K562 (cell line): ENCODE results near the gene RNF207. TPM values are rescaled to one million over a fixed set of nuclear protein-coding genes. Genes with fewer than 3 reads are reported as not detected.

Experiments
- ATAC-seq: fragments of 200-7000 bp; cut with Tn5 transposase; 3 replicates; pipeline ENCODE4 v1.9.1; 2020; ENCODE audit warnings: moderate library complexity
- BruUV-seq: library from RNA; stranded (reverse); fragments of 400-500 nt; replicated peaks from 2 replicates; lab custom pipeline; 2021; lab: Mats Ljungman, UMichigan
- CTCF ChIA-PET: fragments of 300-600 bp; formaldehyde crosslinking; extraction: SDS; loops from one replicate; lab custom pipeline; 2021; ENCODE audit warnings: low intra/inter-chr PET ratio; lab: Yijun Ruan, JAX
- POLR2A ChIA-PET: fragments of 300-600, 350-650 bp; sonication (Branson Sonifier 250); formaldehyde crosslinking; extraction: SDS; loops from one replicate; lab custom pipeline; 2021; ENCODE audit warnings: antibody characterized with exemption, inconsistent platforms; lab: Yijun Ruan, JAX
- DNase-seq, 4 experiments: peaks; one replicate each; pipeline versions ENCODE4 v3.0.0 to v3.0.0-alpha.2; 2011 to 2018; ENCODE audit warnings: low spot score in 3 of 4, mixed read lengths in 3 of 4; ENCODE audit errors: extremely low read depth in 1 of 4
- FAIRE-seq: peaks from 2 replicates; lab custom pipeline; 2011; peaks lifted over from hg19 to GRCh38; lab: Jason Lieb, UNC
- H2AFZ ChIP-seq: 2 replicates; pipeline ENCODE4 v1.6.0; 2011; ENCODE audit warnings: low read depth, low read length, control low read depth, inconsistent platforms
- H3K27ac ChIP-seq: fragments of 200-600 bp; 3 replicates; pipeline ENCODE4 v1.8.0; 2011; ENCODE audit warnings: low read depth, mild to moderate bottlenecking, control low read depth, inconsistent platforms, low read length, moderate library complexity, mixed read lengths; ENCODE audit errors: extremely low read depth
- H3K27me3 ChIP-seq, 2 experiments: fragments of 300-600 bp in 1 of 2; 2 replicates in 1 of 2; 3 replicates in 1 of 2; pipeline versions ENCODE4 v1.6.0 to v1.8.0; 2011; ENCODE audit warnings: inconsistent platforms in 2 of 2, low read length in 2 of 2, mild to moderate bottlenecking in 1 of 2, mixed read lengths in 1 of 2, moderate library complexity in 1 of 2; ENCODE audit not compliant: control insufficient read depth in 2 of 2, insufficient read depth in 2 of 2
- H3K36me3 ChIP-seq: fragments of 300-600 bp; 3 replicates; pipeline ENCODE4 v1.8.0; 2011; ENCODE audit warnings: mild to moderate bottlenecking, low read length, inconsistent platforms; ENCODE audit not compliant: control insufficient read depth, insufficient read depth
- H3K4me1 ChIP-seq, 2 experiments: fragments of 200-600 bp in 1 of 2; replicated peaks in 1 of 2; 2 replicates in 1 of 2; 3 replicates in 1 of 2; pipeline versions ENCODE4 v1.5.1 to v1.8.0; 2011; ENCODE audit warnings: inconsistent platforms in 2 of 2, low read length in 2 of 2, mild to moderate bottlenecking in 1 of 2, mixed read lengths in 1 of 2, moderate library complexity in 1 of 2; ENCODE audit not compliant: control insufficient read depth in 2 of 2, insufficient read depth in 2 of 2
- H3K4me2 ChIP-seq: 2 replicates; pipeline ENCODE4 v1.6.1; 2011; ENCODE audit warnings: low read length, control low read depth, inconsistent platforms, mixed read lengths; ENCODE audit not compliant: insufficient read depth
- H3K4me3 ChIP-seq: fragments of 200-600 bp; sonication (generic), shearing (Covaris generic); 2 replicates; pipeline ENCODE4 v1.5.1; 2016; ENCODE audit warnings: control low read depth, inconsistent platforms
- H3K79me2 ChIP-seq: fragments of 200-600 bp; 3 replicates; pipeline ENCODE4 v1.8.0; 2011; ENCODE audit warnings: low read length, inconsistent platforms; ENCODE audit not compliant: control insufficient read depth, insufficient read depth
- H3K9ac ChIP-seq, 2 experiments: 2 replicates each; pipeline versions ENCODE4 v1.6.0 to v1.6.1; 2011; ENCODE audit warnings: low read depth in 2 of 2, low read length in 2 of 2, control low read depth in 1 of 2, inconsistent platforms in 1 of 2, mild to moderate bottlenecking in 1 of 2, mixed read lengths in 1 of 2; ENCODE audit not compliant: insufficient read depth in 1 of 2
- H3K9me1 ChIP-seq: one replicate; pipeline ENCODE4 v1.6.0; 2011; ENCODE audit warnings: inconsistent platforms, mild to moderate bottlenecking, low read length, moderate library complexity; ENCODE audit not compliant: control insufficient read depth, insufficient read depth
- H3K9me3 ChIP-seq: replicated peaks from 2 replicates; pipeline ENCODE4 v1.5.1; 2011; ENCODE audit warnings: low read depth, low read length, inconsistent platforms; ENCODE audit not compliant: control insufficient read depth, insufficient read depth
- H4K20me1 ChIP-seq: replicated peaks from 2 replicates; pipeline ENCODE4 v1.6.1; 2011; ENCODE audit warnings: low read length, inconsistent platforms, mixed read lengths; ENCODE audit not compliant: control insufficient read depth, insufficient read depth
- FOXP1 ChIP-seq: sonication (generic); formaldehyde crosslinking; IDR thresholded peaks from 2 replicates; pipeline ENCODE4 v1.8.0; 2022; ENCODE audit warnings: mild to moderate bottlenecking, missing genetic modification reagents
- HNRNPK ChIP-seq: fragments of 200-400 bp; formaldehyde crosslinking; IDR thresholded peaks from one replicate; pipeline ENCODE4 v1.6.1; 2018; ENCODE audit warnings: mild to moderate bottlenecking, low read depth, low read length; ENCODE audit not compliant: poor library complexity, severe bottlenecking
- HNRNPL ChIP-seq: fragments of 200-400 bp; formaldehyde crosslinking; IDR thresholded peaks from 2 replicates; pipeline ENCODE4 v1.6.1; 2017; ENCODE audit warnings: low read depth, mild to moderate bottlenecking, low read length
- ZNF12 ChIP-seq: sonication (generic); formaldehyde crosslinking; IDR thresholded peaks from 2 replicates; pipeline ENCODE4 v1.4.0; 2020; ENCODE audit warnings: mild to moderate bottlenecking, missing genetic modification reagents
- WGBS: fragments of 100-300 bp; shearing (Covaris generic); methylation state at CpG from one replicate; pipeline ENCODE4 v1.1.6; 2016; ENCODE audit warnings: low coverage, mixed read lengths; ENCODE audit not compliant: insufficient coverage; ENCODE audit errors: missing lambda C conversion rate; 5-methylcytosine and 5-hydroxymethylcytosine counted together
- in situ Hi-C: fragments of 300-500 bp; cut with MboI; formaldehyde crosslinking; loops from 4 replicates; pipeline ENCODE4 v1.15.0; 2018; ENCODE audit warnings: inconsistent platforms, mixed read lengths
- intact Hi-C: fragments of 100-400 bp; cut with micrococcal nuclease; formaldehyde crosslinking; loops from 2 replicates; pipeline ENCODE4 v1.14.2; 2022
- polyA plus RNA-seq, 8 experiments: library from polyadenylated mRNA; depleted of rRNA in 4 of 8; stranded (reverse) in 5 of 8; unstranded in 3 of 8; fragments of >200 nt; fragmentation: Nextera tagmentation in 2 of 8; fragmentation: Illumina TruSeq in 1 of 8; extraction: Ambion mirVana in 2 of 8; extraction: Trizol in 1 of 8; gene quantifications; 2 replicates each; pipeline versions ENCODE4 v1.2.1 to v1.2.3, GENCODE V29; 2011 to 2014; ENCODE audit warnings: inconsistent platforms in 1 of 8, missing spikeins in 1 of 8
- total RNA-seq, 7 experiments: library from RNA; depleted of rRNA in 6 of 7; stranded (reverse); fragments of >200 nt in 6 of 7; fragmentation: Illumina TruSeq in 2 of 7; extraction: Trizol in 2 of 7; gene quantifications; 2 replicates each; pipeline versions ENCODE4 v1.2.1 to v1.2.3, GENCODE V29; 2011 to 2021; ENCODE audit warnings: low replicate concordance in 1 of 7
- TF ChIP-seq, protein P1 (sequence below), 2 experiments: IDR thresholded peaks; 2 replicates each; pipeline ENCODE4 v1.6.1; 2011; ENCODE audit warnings: borderline replicate concordance in 1 of 2, control low read depth in 1 of 2, low read depth in 1 of 2, low read length in 1 of 2, mild to moderate bottlenecking in 1 of 2, mixed read lengths in 1 of 2, moderate library complexity in 1 of 2; ENCODE audit not compliant: insufficient read depth in 1 of 2, insufficient read length in 1 of 2, poor library complexity in 1 of 2, severe bottlenecking in 1 of 2; ENCODE audit errors: extremely low read depth in 1 of 2

The RNF207 gene
- total and polyA plus RNA-seq, 9 of the 15 experiments (the other 6 are each of a cell fraction or from before 2014, with no cell fraction given), result 2.7 to 30.6 (median 12.9) TPM

DNA sequence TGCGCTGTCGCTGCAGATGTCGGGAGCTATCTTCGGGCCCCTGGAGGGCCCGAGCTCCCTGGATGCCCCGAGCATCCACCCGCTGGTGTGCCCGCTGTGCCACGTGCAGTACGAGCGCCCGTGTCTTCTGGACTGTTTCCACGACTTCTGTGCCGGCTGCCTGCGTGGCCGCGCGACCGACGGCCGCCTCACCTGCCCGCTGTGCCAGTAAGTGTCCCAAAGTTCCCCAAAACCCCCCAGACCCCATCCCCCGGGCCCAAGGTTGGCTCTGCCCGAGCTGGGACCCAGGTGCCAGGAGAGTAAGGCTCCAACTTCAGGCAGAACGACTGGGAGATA lies 569 bp downstream of the RNF207 start:
- ATAC-seq (no peak), FAIRE-seq (no peak), DNase-seq (no peak)
- BruUV-seq, result no TSS peak
- peaks cover 4% of the 10 kb centered on the region for H3K9me1 ChIP-seq
- peak overlapping the region; percentile 62 for H3K4me3 ChIP-seq
- TF ChIP-seq HNRNPK (peak; percentile 27), ZNF12 (CRISPR knock-in tag) (no peak), HNRNPL (0 out of 2 replicates have a peak, but pooled peaks have one; percentile 0), FOXP1 (CRISPR knock-in tag) (no peak)
- TF ChIP-seq, protein P1, sequence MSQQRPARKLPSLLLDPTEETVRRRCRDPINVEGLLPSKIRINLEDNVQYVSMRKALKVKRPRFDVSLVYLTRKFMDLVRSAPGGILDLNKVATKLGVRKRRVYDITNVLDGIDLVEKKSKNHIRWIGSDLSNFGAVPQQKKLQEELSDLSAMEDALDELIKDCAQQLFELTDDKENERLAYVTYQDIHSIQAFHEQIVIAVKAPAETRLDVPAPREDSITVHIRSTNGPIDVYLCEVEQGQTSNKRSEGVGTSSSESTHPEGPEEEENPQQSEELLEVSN (IDR thresholded peaks at IDR 0.05; ENCODE audit: borderline replicate concordance in 1 of 2, extremely low read depth in 1 of 2, insufficient read depth in 1 of 2, insufficient read length in 1 of 2, low read depth in 1 of 2, low read length in 1 of 2, poor library complexity in 1 of 2, severe bottlenecking in 1 of 2), result peak in 1 of 2 experiments; percentile 9
- TF ChIP-seq, all 486 proteins: peak for 3
- ChIA-PET CTCF (no interaction called here), POLR2A (interaction anchor here (0.6 to 1.7 kb wide), 8 partner anchors 14 to 169 kb away, joined by 3 to 10 read pairs (median 3); partner anchors contain the start of gene ICMT)
- peak overlapping the region; percentile 85 for H3K4me2 ChIP-seq
- WGBS, result 57% methylated on average over 22 of the region's 25 CpGs
- no peaks in the 10 kb centered on the region for H4K20me1 ChIP-seq
- H3K36me3 ChIP-seq, result peaks cover 30% of the 10 kb centered on the region; the same call in 2 of the 3 replicates
- intact Hi-C loops (no loop called here), in situ Hi-C loops (no loop called here)
- no peaks in the 10 kb centered on the region for H3K9me3 ChIP-seq
- H3K27ac ChIP-seq, result peak overlapping the region; percentile 86; the same call in 2 of the 3 replicates
- peak overlapping the region; percentile 94 for H2AFZ ChIP-seq
- H3K27me3 ChIP-seq, result no peaks in the 10 kb centered on the region
- H3K79me2 ChIP-seq, result peaks cover 56% of the 10 kb centered on the region
- H3K9ac ChIP-seq, result peak overlapping the region; percentile 80 to 95
- H3K4me1 ChIP-seq, result peaks cover 14 to 79% of the 10 kb centered on the region in 2 experiments; a peak in 4 of 5 replicates
